BE2C (cell line): ENCODE data around the gene AGBL1.

Experiments
- DNase-seq: peaks from one replicate; pipeline ENCODE4 v3.0.0-alpha.2; 2020
- H3K27me3 ChIP-seq: fragments of 250-450 bp; sonication (Bioruptor Pico); 2 replicates; pipeline ENCODE4 v1.5.1; 2020; ENCODE audit warnings: mild to moderate bottlenecking
- H3K36me3 ChIP-seq: fragments of 250-450 bp; sonication (Bioruptor Pico); 2 replicates; pipeline ENCODE4 v1.5.1; 2020; ENCODE audit warnings: mild to moderate bottlenecking
- H3K4me1 ChIP-seq: fragments of 250-450 bp; sonication (Bioruptor Pico); 2 replicates; pipeline ENCODE4 v1.5.1; 2020
- H3K4me3 ChIP-seq: 2 replicates; pipeline ENCODE4 v1.5.1; 2011; ENCODE audit warnings: low read depth, low read length
- H3K9me3 ChIP-seq: fragments of 250-450 bp; sonication (Bioruptor Pico); 2 replicates; pipeline ENCODE4 v1.5.1; 2020
- CTCF ChIP-seq: IDR thresholded peaks from 2 replicates; pipeline ENCODE4 v1.5.1; 2012; ENCODE audit warnings: mild to moderate bottlenecking, low read depth, low read length

AGBL1 gene

GRCh38 chr15:86183596-86184491 is 104.2 kb downstream of the AGBL1 start:
- no peak for DNase-seq
- no peaks in the 10 kb centered on the region for H3K36me3 ChIP-seq
- no peaks in the 10 kb centered on the region for H3K27me3 ChIP-seq
- TF ChIP-seq CTCF, result no peak
- H3K4me1 ChIP-seq, result no peaks in the 10 kb centered on the region
- H3K4me3 ChIP-seq, result no peak overlapping the region
- H3K9me3 ChIP-seq, result no peaks in the 10 kb centered on the region

- H3K4me3 ChIP-seq, result no peak overlapping the region
- no peak for TF ChIP-seq CTCF
- H3K27me3 ChIP-seq, result no peaks in the 10 kb centered on the region
- no peaks in the 10 kb centered on the region for H3K9me3 ChIP-seq
- no peak for DNase-seq
- H3K4me1 ChIP-seq, result no peaks in the 10 kb centered on the region
- no peaks in the 10 kb centered on the region for H3K36me3 ChIP-seq
These were observed 114.2 kb downstream of the AGBL1 start for GRCh38 chr15:86193716-86194380.

- H3K27me3 ChIP-seq, result no peaks in the 10 kb centered on the region
These were observed 118.1 kb downstream of the AGBL1 start for GRCh38 chr15:86197770-86198169.

GRCh38 chr15:86199467-86200145 is 119.9 kb downstream of the AGBL1 start:
- Histone ChIP-seq H3K4me3 (no peak overlapping the region), H3K4me1 (no peaks in the 10 kb centered on the region)
- no peak for DNase-seq

More at GRCh38 chr15:86197770-86198169, 118.1 kb downstream of the AGBL1 start:
- no peak for DNase-seq
- TF ChIP-seq CTCF, result no peak
- Histone ChIP-seq H3K36me3 (no peaks in the 10 kb centered on the region), H3K9me3 (no peaks in the 10 kb centered on the region), H3K4me3 (no peak overlapping the region), H3K4me1 (no peaks in the 10 kb centered on the region)

GRCh38 chr15:86201313-86202008 is 121.8 kb downstream of the AGBL1 start:
- H3K4me1 ChIP-seq, result no peaks in the 10 kb centered on the region
- H3K36me3 ChIP-seq, result no peaks in the 10 kb centered on the region
- no peaks in the 10 kb centered on the region for H3K9me3 ChIP-seq
- DNase-seq, result no peak
- H3K27me3 ChIP-seq, result no peaks in the 10 kb centered on the region
- no peak overlapping the region for H3K4me3 ChIP-seq
- TF ChIP-seq CTCF, result no peak

More at GRCh38 chr15:86199467-86200145, 119.9 kb downstream of the AGBL1 start:
- no peak for TF ChIP-seq CTCF
- H3K9me3 ChIP-seq, result no peaks in the 10 kb centered on the region
- no peaks in the 10 kb centered on the region for H3K27me3 ChIP-seq
- H3K36me3 ChIP-seq, result no peaks in the 10 kb centered on the region
